HepG2 (cell line): ENCODE data around the gene ABCC1. TPM values are rescaled to one million over a fixed set of nuclear protein-coding genes. Genes with fewer than 3 reads are reported as not detected.
A peak's percentile ranks its signal among the peaks of the same experiment; 100 is the strongest.

Experiments used
- CHD2 ChIP-seq: IDR thresholded peaks from 2 replicates; pipeline ENCODE4 v1.6.1; 2011; ENCODE audit warnings: low read depth, low read length, improper control_type of control experiment
- FLYWCH1 ChIP-seq: sonication (generic); formaldehyde crosslinking; IDR thresholded peaks from 2 replicates; pipeline ENCODE4 v1.8.1; 2023; ENCODE audit warnings: mild to moderate bottlenecking, missing genetic modification reagents
- HCFC1 ChIP-seq: fragments of 150-350 bp; IDR thresholded peaks from 2 replicates; pipeline ENCODE4 v1.6.1; 2014; ENCODE audit warnings: low read depth, low read length
- HMGA1 ChIP-seq: sonication (generic); formaldehyde crosslinking; conservative IDR thresholded peaks from 2 replicates; pipeline ENCODE4 v1.4.0; 2020; ENCODE audit warnings: missing genetic modification reagents
- KMT2A ChIP-seq: sonication (generic); formaldehyde crosslinking; IDR thresholded peaks from 2 replicates; pipeline ENCODE4 v1.4.0; 2020; ENCODE audit warnings: missing genetic modification reagents
- MAFF ChIP-seq: IDR thresholded peaks from 2 replicates; pipeline ENCODE4 v1.6.1; 2011; ENCODE audit warnings: low read depth, low read length, improper control_type of control experiment
- PRDM15 ChIP-seq: sonication (generic); formaldehyde crosslinking; IDR thresholded peaks from 2 replicates; pipeline ENCODE4 v1.4.0; 2020; ENCODE audit warnings: missing genetic modification reagents
- SMAD1 ChIP-seq: sonication (generic); formaldehyde crosslinking; IDR thresholded peaks from 2 replicates; pipeline ENCODE4 v1.4.0; 2020; ENCODE audit warnings: missing genetic modification reagents, low read depth, mild to moderate bottlenecking, borderline replicate concordance
- SP140L ChIP-seq: sonication (generic); formaldehyde crosslinking; IDR thresholded peaks from 2 replicates; pipeline ENCODE4 v1.4.0; 2020; ENCODE audit warnings: missing genetic modification reagents, borderline replicate concordance
- TBX2 ChIP-seq: sonication (generic); formaldehyde crosslinking; IDR thresholded peaks from 2 replicates; pipeline ENCODE4 v1.5.0; 2020; ENCODE audit warnings: missing genetic modification reagents, mild to moderate bottlenecking, borderline replicate concordance
- TFDP1 ChIP-seq: IDR thresholded peaks from 2 replicates; pipeline ENCODE4 v1.6.1; 2016; ENCODE audit warnings: missing compliant biosample characterization, missing genetic modification reagents, borderline replicate concordance
- TFDP2 ChIP-seq: sonication (generic); formaldehyde crosslinking; IDR thresholded peaks from 2 replicates; pipeline ENCODE4 v1.4.0; 2020; ENCODE audit warnings: missing genetic modification reagents
- TSC22D2 ChIP-seq: sonication (generic); formaldehyde crosslinking; IDR thresholded peaks from 2 replicates; pipeline ENCODE4 v1.5.1; 2020; ENCODE audit warnings: missing genetic modification reagents, mild to moderate bottlenecking, borderline replicate concordance
- U2AF1 ChIP-seq: fragments of 200-400 bp; formaldehyde crosslinking; optimal IDR thresholded peaks from 2 replicates; pipeline ENCODE3; 2017; ENCODE audit warnings: mild to moderate bottlenecking, low read depth, low read length
- WIZ ChIP-seq: sonication (generic); formaldehyde crosslinking; IDR thresholded peaks from 2 replicates; pipeline ENCODE4 v1.5.1; 2020; ENCODE audit warnings: mild to moderate bottlenecking, missing genetic modification reagents
- ZBTB1 ChIP-seq: sonication (generic); formaldehyde crosslinking; IDR thresholded peaks from 2 replicates; pipeline ENCODE4 v1.4.0; 2020; ENCODE audit warnings: missing genetic modification reagents, borderline replicate concordance
- ZBTB34 ChIP-seq: sonication (generic); formaldehyde crosslinking; IDR thresholded peaks from 2 replicates; pipeline ENCODE4 v1.8.0; 2022; ENCODE audit warnings: mild to moderate bottlenecking, missing genetic modification reagents
- ZNF354B ChIP-seq: sonication (generic); formaldehyde crosslinking; IDR thresholded peaks from 2 replicates; pipeline ENCODE4 v1.8.0; 2022; ENCODE audit warnings: mild to moderate bottlenecking, missing genetic modification reagents
- ZNF501 ChIP-seq: sonication (generic); formaldehyde crosslinking; IDR thresholded peaks from 2 replicates; pipeline ENCODE4 v1.5.1; 2020; ENCODE audit warnings: mild to moderate bottlenecking, moderate library complexity, missing genetic modification reagents
- ZNF704 ChIP-seq: sonication (generic); formaldehyde crosslinking; IDR thresholded peaks from 2 replicates; pipeline ENCODE4 v1.8.1; 2023; ENCODE audit warnings: mild to moderate bottlenecking, inconsistent platforms, moderate library complexity, missing genetic modification reagents, borderline replicate concordance
- polyA plus RNA-seq, 8 experiments: library from polyadenylated mRNA; depleted of rRNA in 3 of 8; stranded (reverse) in 7 of 8; unstranded in 1 of 8; fragments of >200 nt; fragmentation: Illumina TruSeq in 4 of 8; extraction: Trizol in 4 of 8; gene quantifications; 2 replicates each; pipeline versions ENCODE4 v1.2.1 to v1.2.3, GENCODE V29; 2011 to 2016; ENCODE audit warnings: low read depth in 4 of 8, missing spikeins in 1 of 8, mixed read lengths in 1 of 8; ENCODE audit not compliant: insufficient read depth in 1 of 8
- total RNA-seq, 5 experiments: library from RNA; depleted of rRNA; stranded (reverse); fragments of >200 nt; fragmentation: Illumina TruSeq; extraction: Trizol; gene quantifications; 2 replicates each; pipeline ENCODE4 v1.2.3, GENCODE V29; 2016; ENCODE audit warnings: low read depth in 1 of 5

The ABCC1 gene
- total and polyA plus RNA-seq, 2 of the 13 experiments (the other 11 are each of a cell fraction or from before 2014, with no cell fraction given): 13.0 to 30.6 TPM

- TF ChIP-seq ZBTB1 (CRISPR knock-in tag) (no peak), SP140L (no peak), MAFF (no peak), TSC22D2 (CRISPR knock-in tag) (0 out of 2 replicates have a peak, but pooled peaks have one; percentile 11), ZNF704 (no peak), ZNF501 (CRISPR knock-in tag) (peak; percentile 87), U2AF1 (no peak), HMGA1 (CRISPR knock-in tag) (no peak), ZBTB34 (CRISPR knock-in tag) (no peak), TFDP2 (CRISPR knock-in tag) (no peak), CHD2 (no peak), WIZ (CRISPR knock-in tag) (no peak), TBX2 (CRISPR knock-in tag) (peak; percentile 32; the same call in 1 of the 2 replicates), SMAD1 (CRISPR knock-in tag) (no peak), FLYWCH1 (no peak), TFDP1 (CRISPR knock-in tag) (no peak), PRDM15 (CRISPR knock-in tag) (no peak), ZNF354B (no peak), KMT2A (CRISPR knock-in tag) (no peak), HCFC1 (no peak)
Observed at GRCh38 chr16:15948532-15949209, 745 bp upstream of the ABCC1 start (continued).
